Astrocyte (in vitro differentiated cells and primary cell): Measurements from ENCODE around the gene PDLIM5. TPM values are rescaled to one million over a fixed set of nuclear protein-coding genes. Genes with fewer than 3 reads are reported as not detected.
"Not testable (repeated sequence)": the region's sequence is repeated elsewhere in the genome, so short reads cannot be mapped to it uniquely, and the experiment has no call there.

Source experiments
- DNase-seq: peaks from one replicate; pipeline ENCODE4 v3.0.0-alpha.2; 2010; ENCODE audit warnings: low read depth
- FAIRE-seq: peaks from 2 replicates; lab custom pipeline; 2011; peaks lifted over from hg19 to GRCh38; lab: Jason Lieb, UNC
- H2AFZ ChIP-seq: 2 replicates; pipeline ENCODE4 v1.6.0; 2012; ENCODE audit warnings: low read depth, low read length, inconsistent platforms
- H3K27ac ChIP-seq: 2 replicates; pipeline ENCODE4 v1.5.1; 2011; ENCODE audit warnings: low read depth, low read length, inconsistent platforms
- H3K27me3 ChIP-seq: 2 replicates; pipeline ENCODE4 v1.6.0; 2011; ENCODE audit warnings: low read length, inconsistent platforms; ENCODE audit not compliant: insufficient read depth
- H3K36me3 ChIP-seq: 2 replicates; pipeline ENCODE4 v1.5.1; 2011; ENCODE audit warnings: low read length, inconsistent platforms; ENCODE audit not compliant: insufficient read depth
- H3K4me1 ChIP-seq: 2 replicates; pipeline ENCODE4 v1.5.1; 2011; ENCODE audit warnings: low read length, inconsistent platforms; ENCODE audit not compliant: insufficient read depth
- H3K4me2 ChIP-seq: 2 replicates; pipeline ENCODE4 v1.6.0; 2012; ENCODE audit warnings: low read length, inconsistent platforms
- H3K4me3 ChIP-seq: 2 replicates; pipeline ENCODE4 v1.5.1; 2011; ENCODE audit warnings: low read depth, mild to moderate bottlenecking, low read length, inconsistent platforms; ENCODE audit not compliant: insufficient read depth
- H3K79me2 ChIP-seq: 2 replicates; pipeline ENCODE4 v1.6.0; 2012; ENCODE audit warnings: mild to moderate bottlenecking, low read length, inconsistent platforms; ENCODE audit not compliant: insufficient read depth
- H3K9ac ChIP-seq: 2 replicates; pipeline ENCODE4 v1.6.0; 2012; ENCODE audit warnings: mild to moderate bottlenecking, low read length, inconsistent platforms
- H3K9me3 ChIP-seq: 2 replicates; pipeline ENCODE4 v1.5.1; 2012; ENCODE audit warnings: low read depth, mild to moderate bottlenecking, low read length, inconsistent platforms; ENCODE audit not compliant: insufficient read depth
- H4K20me1 ChIP-seq: 2 replicates; pipeline ENCODE4 v1.6.0; 2012; ENCODE audit warnings: low read length, inconsistent platforms; ENCODE audit not compliant: insufficient read depth
- H3K27ac Mint-ChIP-seq: one replicate; pipeline ENCODE4 v1.8.0; 2021; ENCODE audit warnings: mild to moderate bottlenecking, mixed read lengths; ENCODE audit not compliant: unreplicated experiment
- H3K27me3 Mint-ChIP-seq: one replicate; pipeline ENCODE4 v1.8.0; 2021; ENCODE audit warnings: low read depth, mixed read lengths; ENCODE audit not compliant: unreplicated experiment
- H3K36me3 Mint-ChIP-seq: one replicate; pipeline ENCODE4 v1.8.0; 2021; ENCODE audit warnings: low read depth, mixed read lengths; ENCODE audit not compliant: unreplicated experiment
- H3K4me1 Mint-ChIP-seq: one replicate; pipeline ENCODE4 v1.8.0; 2021; ENCODE audit warnings: low read depth, mixed read lengths; ENCODE audit not compliant: unreplicated experiment
- H3K4me3 Mint-ChIP-seq: one replicate; pipeline ENCODE4 v1.8.0; 2021; ENCODE audit warnings: mild to moderate bottlenecking, moderate library complexity, mixed read lengths; ENCODE audit not compliant: unreplicated experiment
- H3K9me3 Mint-ChIP-seq: one replicate; pipeline ENCODE4 v1.8.0; 2021; ENCODE audit warnings: mild to moderate bottlenecking, mixed read lengths; ENCODE audit not compliant: unreplicated experiment
- CTCF ChIP-seq: IDR thresholded peaks from 2 replicates; pipeline ENCODE4 v1.5.1; 2011; ENCODE audit warnings: low read depth, mild to moderate bottlenecking, inconsistent platforms, low read length, moderate library complexity; ENCODE audit not compliant: insufficient read depth
- EZH2 ChIP-seq: IDR thresholded peaks from 2 replicates; pipeline ENCODE4 v1.6.1; 2012; ENCODE audit warnings: mild to moderate bottlenecking, low read length, inconsistent platforms; ENCODE audit not compliant: insufficient read depth
- total RNA-seq: library from RNA; stranded (reverse); gene quantifications from 2 replicates; pipeline ENCODE4 v1.2.1, GENCODE V29; 2021

Gene PDLIM5
- total RNA-seq, 1 donor from 2014 or later: 181 TPM

- Histone ChIP-seq H4K20me1 (peaks cover 68% of the 10 kb centered on the region), H3K4me3 (no peak overlapping the region), H3K27me3 (no peaks in the 10 kb centered on the region), H3K9ac (no peak overlapping the region), H3K79me2 (peaks cover 99% of the 10 kb centered on the region), H3K36me3 (no peaks in the 10 kb centered on the region), H3K27ac (no peak overlapping the region), H3K4me2 (no peak overlapping the region), H3K4me1 (peaks cover 7% of the 10 kb centered on the region), H2AFZ (no peak overlapping the region), H3K9me3 (no peaks in the 10 kb centered on the region)
- DNase-seq (no peak), FAIRE-seq (no peak)
- peaks cover 5% of the 10 kb centered on the region for H3K36me3 Mint-ChIP-seq
- H3K27me3 Mint-ChIP-seq: no peaks in the 10 kb centered on the region
- H3K4me1 Mint-ChIP-seq: peaks cover 18% of the 10 kb centered on the region
- H3K27ac Mint-ChIP-seq: no peak overlapping the region
- H3K4me3 Mint-ChIP-seq: no peak overlapping the region
- no peaks in the 10 kb centered on the region for H3K9me3 Mint-ChIP-seq
- TF ChIP-seq CTCF (no peak), EZH2 (no peak)
These were observed 24.1 kb downstream of the PDLIM5 start for GRCh38 chr4:94475794-94476193.

- Histone ChIP-seq H3K9ac (no peak overlapping the region), H3K9me3 (no peaks in the 10 kb centered on the region), H3K36me3 (no peaks in the 10 kb centered on the region), H3K4me1 (peaks cover 4% of the 10 kb centered on the region), H3K27me3 (no peaks in the 10 kb centered on the region), H2AFZ (no peak overlapping the region), H4K20me1 (peaks cover 73% of the 10 kb centered on the region), H3K4me3 (no peak overlapping the region), H3K4me2 (no peak overlapping the region), H3K27ac (no peak overlapping the region), H3K79me2 (peaks cover 99% of the 10 kb centered on the region)
- no peak overlapping the region for H3K4me3 Mint-ChIP-seq
- no peaks in the 10 kb centered on the region for H3K9me3 Mint-ChIP-seq
- H3K4me1 Mint-ChIP-seq: peaks cover 16% of the 10 kb centered on the region
- FAIRE-seq (no peak), DNase-seq (no peak)
- H3K27me3 Mint-ChIP-seq: no peaks in the 10 kb centered on the region
- H3K27ac Mint-ChIP-seq: no peak overlapping the region
- TF ChIP-seq EZH2 (no peak), CTCF (no peak)
- peaks cover 3% of the 10 kb centered on the region for H3K36me3 Mint-ChIP-seq
These were observed 25.5 kb downstream of the PDLIM5 start for GRCh38 chr4:94477227-94477626.

- peaks cover 15% of the 10 kb centered on the region for H3K4me1 Mint-ChIP-seq
- H3K27ac ChIP-seq, H3K9ac ChIP-seq, H3K27me3 ChIP-seq, FAIRE-seq, H3K4me3 ChIP-seq, H3K9me3 Mint-ChIP-seq, H3K4me1 ChIP-seq, H3K9me3 ChIP-seq, H2AFZ ChIP-seq, H3K4me3 Mint-ChIP-seq, H3K4me2 ChIP-seq, H3K36me3 ChIP-seq, H3K27ac Mint-ChIP-seq, H3K36me3 Mint-ChIP-seq, DNase-seq, H3K27me3 Mint-ChIP-seq: not testable (repeated sequence)
- H3K79me2 ChIP-seq: peaks cover 99% of the 10 kb centered on the region
- peaks cover 63% of the 10 kb centered on the region for H4K20me1 ChIP-seq
These were observed 27.1 kb downstream of the PDLIM5 start for GRCh38 chr4:94478805-94479204.
